ENCODE measurements around the gene ERVFRD-1. TPM values are rescaled to one million over a fixed set of nuclear protein-coding genes. Genes with fewer than 3 reads are reported as not detected.

Gene ERVFRD-1
- total and polyA plus RNA-seq, 2 of the 13 experiments (the other 11 are each of a cell fraction or from before 2014, with no cell fraction given) = not detected

DNA sequence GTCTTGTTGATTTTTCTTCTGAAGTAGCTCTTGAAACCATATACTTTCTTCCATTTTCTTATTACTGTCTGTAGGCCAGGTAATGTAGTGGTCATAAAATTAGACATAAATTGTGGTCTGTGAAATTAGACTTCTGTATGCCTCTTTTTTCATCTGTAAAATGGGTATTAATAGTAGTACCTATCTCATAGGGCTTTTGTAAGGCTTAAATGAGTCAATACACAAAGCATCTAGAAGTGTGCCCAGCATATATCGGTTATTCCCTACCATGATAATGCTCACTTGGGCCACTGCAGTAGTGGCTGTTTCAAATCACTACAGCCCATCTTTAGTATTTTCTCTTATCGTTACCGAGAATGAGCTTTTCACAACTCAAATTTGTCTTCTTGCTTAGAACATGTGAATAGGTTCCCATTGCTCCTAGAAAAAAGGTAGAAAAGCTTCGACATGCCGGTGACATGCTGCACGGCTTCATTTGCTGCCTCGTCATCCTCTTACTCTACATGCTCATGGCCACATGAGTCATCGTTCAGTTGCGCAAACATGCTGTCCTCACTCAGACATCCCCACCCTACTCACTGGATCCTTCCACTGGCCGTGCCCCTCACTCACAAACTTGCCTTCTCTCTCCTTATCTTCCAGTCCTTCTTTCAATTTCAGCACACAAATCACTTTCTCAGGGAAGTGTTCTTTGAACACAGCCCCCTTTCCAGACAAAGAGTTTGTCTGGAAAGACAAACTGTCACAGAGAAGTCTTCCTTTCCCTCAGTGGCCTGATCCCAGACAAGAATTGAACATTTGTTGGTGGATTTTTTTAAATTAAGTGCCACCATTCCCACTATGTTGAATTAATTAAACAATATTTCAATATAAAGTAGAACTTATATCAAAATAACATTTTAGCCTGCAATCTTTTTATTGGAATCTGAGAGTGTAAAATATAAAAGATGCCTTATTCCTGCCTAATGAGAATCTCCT is 32.2 kb upstream of the ERVFRD-1 start (continued):
- TF ChIP-seq, protein P1, sequence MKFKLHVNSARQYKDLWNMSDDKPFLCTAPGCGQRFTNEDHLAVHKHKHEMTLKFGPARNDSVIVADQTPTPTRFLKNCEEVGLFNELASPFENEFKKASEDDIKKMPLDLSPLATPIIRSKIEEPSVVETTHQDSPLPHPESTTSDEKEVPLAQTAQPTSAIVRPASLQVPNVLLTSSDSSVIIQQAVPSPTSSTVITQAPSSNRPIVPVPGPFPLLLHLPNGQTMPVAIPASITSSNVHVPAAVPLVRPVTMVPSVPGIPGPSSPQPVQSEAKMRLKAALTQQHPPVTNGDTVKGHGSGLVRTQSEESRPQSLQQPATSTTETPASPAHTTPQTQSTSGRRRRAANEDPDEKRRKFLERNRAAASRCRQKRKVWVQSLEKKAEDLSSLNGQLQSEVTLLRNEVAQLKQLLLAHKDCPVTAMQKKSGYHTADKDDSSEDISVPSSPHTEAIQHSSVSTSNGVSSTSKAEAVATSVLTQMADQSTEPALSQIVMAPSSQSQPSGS (CRISPR knock-in tag; IDR thresholded peaks at IDR 0.05) = peak; percentile 83; the same call in 1 of the 2 replicates
- TF ChIP-seq AHR (CRISPR knock-in tag; IDR thresholded peaks at IDR 0.05) (peak; percentile 54; the same call in 1 of the 2 replicates), HOXA3 (CRISPR knock-in tag; IDR thresholded peaks at IDR 0.05) (peak; percentile 93), MATR3 (CRISPR knock-in tag; IDR thresholded peaks at IDR 0.05) (no peak), NCOA2 (CRISPR knock-in tag; IDR thresholded peaks at IDR 0.05) (peak; percentile 57), CENPT (CRISPR knock-in tag; IDR thresholded peaks at IDR 0.05; ENCODE audit: low read depth) (0 out of 2 replicates have a peak, but pooled peaks have one; percentile 62), TGIF2 (CRISPR knock-in tag; IDR thresholded peaks at IDR 0.05) (peak; percentile 94), HMGXB4 (CRISPR knock-in tag; IDR thresholded peaks at IDR 0.05; ENCODE audit: borderline replicate concordance in 1 of 2, low read depth in 1 of 2) (peak; percentile 8 to 47; a peak in 2 of 4 replicates), SMARCC2 (IDR thresholded peaks at IDR 0.05) (0 out of 2 replicates have a peak, but pooled peaks have one; percentile 8), CENPX (CRISPR knock-in tag; IDR thresholded peaks at IDR 0.05) (no peak), SKIL (CRISPR knock-in tag; IDR thresholded peaks at IDR 0.05; ENCODE audit: borderline replicate concordance) (peak; percentile 34; the same call in 1 of the 2 replicates), ZNF337 (CRISPR knock-in tag; IDR thresholded peaks at IDR 0.05; ENCODE audit: borderline replicate concordance, low read depth) (peak; percentile 71; the same call in 1 of the 2 replicates), EHMT2 (IDR thresholded peaks at IDR 0.05; ENCODE audit: borderline replicate concordance, low read depth, low read length) (peak; percentile 71; the same call in 1 of the 2 replicates), HES4 (CRISPR knock-in tag; IDR thresholded peaks at IDR 0.05; ENCODE audit: borderline replicate concordance) (peak; percentile 57; the same call in 1 of the 2 replicates)
- TF ChIP-seq, protein P2, sequence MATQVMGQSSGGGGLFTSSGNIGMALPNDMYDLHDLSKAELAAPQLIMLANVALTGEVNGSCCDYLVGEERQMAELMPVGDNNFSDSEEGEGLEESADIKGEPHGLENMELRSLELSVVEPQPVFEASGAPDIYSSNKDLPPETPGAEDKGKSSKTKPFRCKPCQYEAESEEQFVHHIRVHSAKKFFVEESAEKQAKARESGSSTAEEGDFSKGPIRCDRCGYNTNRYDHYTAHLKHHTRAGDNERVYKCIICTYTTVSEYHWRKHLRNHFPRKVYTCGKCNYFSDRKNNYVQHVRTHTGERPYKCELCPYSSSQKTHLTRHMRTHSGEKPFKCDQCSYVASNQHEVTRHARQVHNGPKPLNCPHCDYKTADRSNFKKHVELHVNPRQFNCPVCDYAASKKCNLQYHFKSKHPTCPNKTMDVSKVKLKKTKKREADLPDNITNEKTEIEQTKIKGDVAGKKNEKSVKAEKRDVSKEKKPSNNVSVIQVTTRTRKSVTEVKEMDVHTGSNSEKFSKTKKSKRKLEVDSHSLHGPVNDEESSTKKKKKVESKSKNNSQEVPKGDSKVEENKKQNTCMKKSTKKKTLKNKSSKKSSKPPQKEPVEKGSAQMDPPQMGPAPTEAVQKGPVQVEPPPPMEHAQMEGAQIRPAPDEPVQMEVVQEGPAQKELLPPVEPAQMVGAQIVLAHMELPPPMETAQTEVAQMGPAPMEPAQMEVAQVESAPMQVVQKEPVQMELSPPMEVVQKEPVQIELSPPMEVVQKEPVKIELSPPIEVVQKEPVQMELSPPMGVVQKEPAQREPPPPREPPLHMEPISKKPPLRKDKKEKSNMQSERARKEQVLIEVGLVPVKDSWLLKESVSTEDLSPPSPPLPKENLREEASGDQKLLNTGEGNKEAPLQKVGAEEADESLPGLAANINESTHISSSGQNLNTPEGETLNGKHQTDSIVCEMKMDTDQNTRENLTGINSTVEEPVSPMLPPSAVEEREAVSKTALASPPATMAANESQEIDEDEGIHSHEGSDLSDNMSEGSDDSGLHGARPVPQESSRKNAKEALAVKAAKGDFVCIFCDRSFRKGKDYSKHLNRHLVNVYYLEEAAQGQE (IDR thresholded peaks at IDR 0.05; ENCODE audit: borderline replicate concordance in 1 of 2, low read depth in 1 of 2, low read length in 2 of 2) = no peak
- TF ChIP-seq, protein P3, sequence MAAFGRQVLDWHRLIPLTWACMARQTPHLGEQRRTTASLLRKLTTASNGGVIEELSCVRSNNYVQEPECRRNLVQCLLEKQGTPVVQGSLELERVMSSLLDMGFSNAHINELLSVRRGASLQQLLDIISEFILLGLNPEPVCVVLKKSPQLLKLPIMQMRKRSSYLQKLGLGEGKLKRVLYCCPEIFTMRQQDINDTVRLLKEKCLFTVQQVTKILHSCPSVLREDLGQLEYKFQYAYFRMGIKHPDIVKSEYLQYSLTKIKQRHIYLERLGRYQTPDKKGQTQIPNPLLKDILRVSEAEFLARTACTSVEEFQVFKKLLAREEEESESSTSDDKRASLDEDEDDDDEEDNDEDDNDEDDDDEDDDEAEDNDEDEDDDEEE (CRISPR knock-in tag; IDR thresholded peaks at IDR 0.05) = peak; percentile 80; the same call in 1 of the 2 replicates

Measured in HepG2 (cell line).